Mononuclear cell (primary cell): ENCODE data around the gene MAPK10. TPM values are rescaled to one million over a fixed set of nuclear protein-coding genes. Genes with fewer than 3 reads are reported as not detected.
"Not testable (repeated sequence)": the region's sequence is repeated elsewhere in the genome, so short reads cannot be mapped to it uniquely, and the experiment has no call there.

ENCODE experiments used
- H3K27me3 ChIP-seq: 2 replicates; pipeline ENCODE4 v1.6.0; 2011; ENCODE audit warnings: low read length, control low read depth; ENCODE audit not compliant: insufficient read depth
- H3K4me1 ChIP-seq: 2 replicates; pipeline ENCODE4 v1.5.1; 2011; ENCODE audit warnings: mild to moderate bottlenecking, low read length, control low read depth; ENCODE audit not compliant: insufficient read depth
- H3K4me3 ChIP-seq: 2 replicates; pipeline ENCODE4 v1.5.1; 2011; ENCODE audit warnings: mild to moderate bottlenecking, low read length, moderate library complexity
- H3K9me3 ChIP-seq: 2 replicates; pipeline ENCODE4 v1.5.1; 2011; ENCODE audit warnings: low read depth, mild to moderate bottlenecking, control low read depth, low read length
- total RNA-seq: library from RNA; depleted of rRNA; stranded (reverse); fragments of >200 nt; gene quantifications from one replicate; pipeline ENCODE4 v1.2.3, GENCODE V29; 2012

The MAPK10 gene
- total RNA-seq, 1 donor: 0.52 TPM

- Histone ChIP-seq H3K4me3 (no peak overlapping the region), H3K27me3 (no peaks in the 10 kb centered on the region), H3K9me3 (no peaks in the 10 kb centered on the region), H3K4me1 (peaks cover 10% of the 10 kb centered on the region)
Measured at GRCh38 chr4:86362510-86362909, 2.7 kb upstream of the MAPK10 start.

GRCh38 chr4:86358257-86358656 lies 1.6 kb downstream of the MAPK10 start:
- H3K4me1 ChIP-seq: peaks cover 10% of the 10 kb centered on the region

GRCh38 chr4:86357608-86358007 lies 2.2 kb downstream of the MAPK10 start:
- H3K9me3 ChIP-seq: no peaks in the 10 kb centered on the region
- H3K27me3 ChIP-seq: no peaks in the 10 kb centered on the region
- H3K4me3 ChIP-seq: no peak overlapping the region
- peaks cover 10% of the 10 kb centered on the region for H3K4me1 ChIP-seq

More at GRCh38 chr4:86358257-86358656, 1.6 kb downstream of the MAPK10 start:
- Histone ChIP-seq H3K9me3 (no peaks in the 10 kb centered on the region), H3K4me3 (no peak overlapping the region), H3K27me3 (no peaks in the 10 kb centered on the region)

GRCh38 chr4:86356425-86357210 lies 3.2 kb downstream of the MAPK10 start:
- H3K4me1 ChIP-seq: peaks cover 10% of the 10 kb centered on the region
- no peak overlapping the region for H3K4me3 ChIP-seq
- H3K9me3 ChIP-seq: no peaks in the 10 kb centered on the region
- no peaks in the 10 kb centered on the region for H3K27me3 ChIP-seq

GRCh38 chr4:86354390-86354789 lies 5.5 kb downstream of the MAPK10 start:
- Histone ChIP-seq H3K4me3 (no peak overlapping the region), H3K9me3 (no peaks in the 10 kb centered on the region), H3K4me1 (peaks cover under 1% of the 10 kb centered on the region), H3K27me3 (no peaks in the 10 kb centered on the region)

GRCh38 chr4:86346320-86346719 lies 13.5 kb downstream of the MAPK10 start:
- no peaks in the 10 kb centered on the region for H3K4me1 ChIP-seq
- no peak overlapping the region for H3K4me3 ChIP-seq
- no peaks in the 10 kb centered on the region for H3K27me3 ChIP-seq
- no peaks in the 10 kb centered on the region for H3K9me3 ChIP-seq

- Histone ChIP-seq H3K27me3 (no peaks in the 10 kb centered on the region), H3K4me3 (no peak overlapping the region), H3K9me3 (no peaks in the 10 kb centered on the region), H3K4me1 (no peaks in the 10 kb centered on the region)
Measured at GRCh38 chr4:86344127-86344526, 15.7 kb downstream of the MAPK10 start.

- Histone ChIP-seq H3K9me3 (no peaks in the 10 kb centered on the region), H3K4me3 (no peak overlapping the region), H3K27me3 (no peaks in the 10 kb centered on the region), H3K4me1 (no peaks in the 10 kb centered on the region)
Measured at GRCh38 chr4:86338989-86339388, 20.9 kb downstream of the MAPK10 start.

- Histone ChIP-seq H3K4me3 (no peak overlapping the region), H3K9me3 (no peaks in the 10 kb centered on the region), H3K27me3 (no peaks in the 10 kb centered on the region), H3K4me1 (no peaks in the 10 kb centered on the region)
Measured at GRCh38 chr4:86338521-86338920, 21.3 kb downstream of the MAPK10 start.

- Histone ChIP-seq H3K4me3 (no peak overlapping the region), H3K27me3 (no peaks in the 10 kb centered on the region), H3K9me3 (no peaks in the 10 kb centered on the region), H3K4me1 (no peaks in the 10 kb centered on the region)
Measured at GRCh38 chr4:86334020-86334750, 25.7 kb downstream of the MAPK10 start.

GRCh38 chr4:86333236-86333635 lies 26.6 kb downstream of the MAPK10 start:
- Histone ChIP-seq H3K4me3 (no peak overlapping the region), H3K9me3 (no peaks in the 10 kb centered on the region), H3K27me3 (no peaks in the 10 kb centered on the region), H3K4me1 (no peaks in the 10 kb centered on the region)

GRCh38 chr4:86330961-86331742 lies 28.7 kb downstream of the MAPK10 start:
- H3K9me3 ChIP-seq: no peaks in the 10 kb centered on the region
- no peaks in the 10 kb centered on the region for H3K27me3 ChIP-seq
- H3K4me3 ChIP-seq: no peak overlapping the region
- no peaks in the 10 kb centered on the region for H3K4me1 ChIP-seq

GRCh38 chr4:86330411-86330810 lies 29.4 kb downstream of the MAPK10 start:
- not testable (repeated sequence) for H3K4me3 ChIP-seq, H3K4me1 ChIP-seq, H3K9me3 ChIP-seq, H3K27me3 ChIP-seq

- Histone ChIP-seq H3K9me3 (no peaks in the 10 kb centered on the region), H3K4me1 (no peaks in the 10 kb centered on the region), H3K4me3 (no peak overlapping the region), H3K27me3 (no peaks in the 10 kb centered on the region)
Measured at GRCh38 chr4:86329431-86329830, 30.4 kb downstream of the MAPK10 start.

GRCh38 chr4:86326400-86326799 lies 33.5 kb downstream of the MAPK10 start:
- Histone ChIP-seq H3K9me3 (no peaks in the 10 kb centered on the region), H3K27me3 (no peaks in the 10 kb centered on the region), H3K4me1 (no peaks in the 10 kb centered on the region), H3K4me3 (no peak overlapping the region)
